AML-193 (cell line): ENCODE results near the gene MYH7.

Experiments
- DNase-seq, 2 experiments: peaks; one replicate each; lab custom pipeline; 2025; lab: John Stamatoyannopoulos, UW

The MYH7 gene

GRCh38 chr14:23447361-23448350, 12.2 kb upstream of the MYH7 start:
- no peak for DNase-seq

GRCh38 chr14:23446291-23446851, 10.9 kb upstream of the MYH7 start:
- no peak for DNase-seq

- no peak for DNase-seq
Observed at GRCh38 chr14:23445773-23446172, 10.3 kb upstream of the MYH7 start.

GRCh38 chr14:23444314-23444713, 8.9 kb upstream of the MYH7 start:
- DNase-seq, result no peak

GRCh38 chr14:23443881-23444280, 8.4 kb upstream of the MYH7 start:
- DNase-seq, result no peak

GRCh38 chr14:23443411-23443812, 8.0 kb upstream of the MYH7 start:
- no peak for DNase-seq

GRCh38 chr14:23442721-23443356, 7.4 kb upstream of the MYH7 start:
- no peak for DNase-seq

- DNase-seq, result no peak
Observed at GRCh38 chr14:23441076-23441475, 5.6 kb upstream of the MYH7 start.

- DNase-seq, result no peak
Observed at GRCh38 chr14:23439107-23439835, 3.8 kb upstream of the MYH7 start.

- no peak for DNase-seq
Observed at GRCh38 chr14:23438101-23438971, 2.9 kb upstream of the MYH7 start.

- DNase-seq, result no peak
Observed at GRCh38 chr14:23437133-23438100, 2.0 kb upstream of the MYH7 start.

- no peak for DNase-seq
Observed at GRCh38 chr14:23436327-23437132, 1.1 kb upstream of the MYH7 start.

- no peak for DNase-seq
Observed at GRCh38 chr14:23434488-23435222, 805 bp downstream of the MYH7 start.

GRCh38 chr14:23433457-23433856, 2.0 kb downstream of the MYH7 start:
- DNase-seq, result no peak

- no peak for DNase-seq
Observed at GRCh38 chr14:23432946-23433345, 2.5 kb downstream of the MYH7 start.

GRCh38 chr14:23432102-23432925, 3.1 kb downstream of the MYH7 start:
- no peak for DNase-seq

GRCh38 chr14:23431486-23431885, 4.0 kb downstream of the MYH7 start:
- no peak for DNase-seq

- DNase-seq, result no peak
Observed at GRCh38 chr14:23430723-23431085, 4.8 kb downstream of the MYH7 start.
